GM21786 (cell line): Measurements from ENCODE around the gene MIGA2.
"Not testable (repeated sequence)": the region's sequence is repeated elsewhere in the genome, so short reads cannot be mapped to it uniquely, and the experiment has no call there.

Source experiments
- ATAC-seq: cut with Tn5 transposase; IDR thresholded peaks from one replicate; pipeline ENCODE4 v1.9.1; 2021; ENCODE audit not compliant: unreplicated experiment

The MIGA2 gene

DNA sequence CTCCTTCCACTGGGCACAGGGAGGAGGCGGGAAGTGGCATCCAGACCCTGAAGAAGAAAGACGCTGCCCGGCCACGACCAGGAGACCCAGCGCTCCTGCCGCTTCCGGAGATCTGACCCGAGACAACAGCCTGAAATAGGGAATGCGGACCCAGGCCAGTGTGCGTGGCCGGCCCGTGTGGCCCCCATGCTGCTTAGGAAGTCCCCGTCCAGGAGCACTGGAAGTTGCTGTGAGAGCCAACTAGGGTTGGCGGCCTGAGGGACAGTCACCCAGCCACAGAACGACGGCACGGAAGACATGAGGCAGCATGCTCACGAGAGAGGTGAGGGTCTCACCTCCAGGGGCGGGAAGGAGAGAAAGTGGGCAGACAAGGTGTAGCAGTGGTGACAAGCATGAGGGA lies 25.3 kb upstream of the MIGA2 start:
- no peak for ATAC-seq

GRCh38 chr9:129011761-129012181 lies 24.7 kb upstream of the MIGA2 start:
- no peak for ATAC-seq

DNA sequence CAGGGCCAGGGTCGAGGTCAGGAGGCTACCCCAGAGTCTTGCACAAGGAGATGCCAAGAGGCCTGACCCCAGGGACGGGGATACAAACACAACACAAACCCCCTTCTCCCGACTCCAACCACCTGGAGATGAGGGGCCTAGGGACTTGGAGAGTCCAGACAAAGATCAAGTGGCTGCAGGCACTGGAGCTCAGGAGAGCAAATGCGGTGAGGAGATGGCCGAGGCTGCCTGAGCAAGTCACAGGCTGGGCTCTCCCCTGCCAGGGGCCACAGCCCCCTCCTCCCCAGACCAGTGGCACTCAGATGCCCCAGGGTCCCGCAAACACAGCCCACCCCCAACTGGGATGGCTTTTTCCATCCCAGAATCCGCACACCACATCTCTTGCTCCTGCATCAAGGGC lies 24.1 kb upstream of the MIGA2 start:
- ATAC-seq, result no peak

- no peak for ATAC-seq
These were observed 23.5 kb upstream of the MIGA2 start for GRCh38 chr9:129012893-129013448.

GRCh38 chr9:129013674-129014073 lies 22.8 kb upstream of the MIGA2 start:
- no peak for ATAC-seq

GRCh38 chr9:129014124-129014523 lies 22.3 kb upstream of the MIGA2 start:
- no peak for ATAC-seq

DNA sequence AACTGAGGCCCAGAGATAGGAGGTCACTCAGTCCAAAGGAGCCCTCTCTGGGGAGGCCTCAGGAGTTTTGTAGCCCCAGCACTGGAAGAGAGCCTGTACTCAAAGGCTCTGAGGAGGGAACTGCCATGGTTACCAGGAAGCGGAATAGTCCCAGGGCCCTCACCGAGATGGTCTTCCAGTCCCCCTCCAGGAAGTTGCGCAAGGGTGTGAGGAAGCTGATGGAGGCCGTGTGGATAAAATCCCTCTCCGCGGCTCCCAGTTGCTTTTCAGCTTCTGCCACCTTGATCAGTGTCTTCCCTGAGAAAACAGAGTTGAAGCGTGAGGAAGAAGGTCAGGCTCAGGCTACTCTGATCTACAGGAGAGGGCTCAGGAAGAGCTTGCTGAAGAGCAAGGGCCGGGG lies 21.8 kb upstream of the MIGA2 start:
- no peak for ATAC-seq

- no peak for ATAC-seq
These were observed 15.3 kb upstream of the MIGA2 start for GRCh38 chr9:129021091-129021490.

GRCh38 chr9:129022037-129022436 lies 14.4 kb upstream of the MIGA2 start:
- ATAC-seq, result no peak

DNA sequence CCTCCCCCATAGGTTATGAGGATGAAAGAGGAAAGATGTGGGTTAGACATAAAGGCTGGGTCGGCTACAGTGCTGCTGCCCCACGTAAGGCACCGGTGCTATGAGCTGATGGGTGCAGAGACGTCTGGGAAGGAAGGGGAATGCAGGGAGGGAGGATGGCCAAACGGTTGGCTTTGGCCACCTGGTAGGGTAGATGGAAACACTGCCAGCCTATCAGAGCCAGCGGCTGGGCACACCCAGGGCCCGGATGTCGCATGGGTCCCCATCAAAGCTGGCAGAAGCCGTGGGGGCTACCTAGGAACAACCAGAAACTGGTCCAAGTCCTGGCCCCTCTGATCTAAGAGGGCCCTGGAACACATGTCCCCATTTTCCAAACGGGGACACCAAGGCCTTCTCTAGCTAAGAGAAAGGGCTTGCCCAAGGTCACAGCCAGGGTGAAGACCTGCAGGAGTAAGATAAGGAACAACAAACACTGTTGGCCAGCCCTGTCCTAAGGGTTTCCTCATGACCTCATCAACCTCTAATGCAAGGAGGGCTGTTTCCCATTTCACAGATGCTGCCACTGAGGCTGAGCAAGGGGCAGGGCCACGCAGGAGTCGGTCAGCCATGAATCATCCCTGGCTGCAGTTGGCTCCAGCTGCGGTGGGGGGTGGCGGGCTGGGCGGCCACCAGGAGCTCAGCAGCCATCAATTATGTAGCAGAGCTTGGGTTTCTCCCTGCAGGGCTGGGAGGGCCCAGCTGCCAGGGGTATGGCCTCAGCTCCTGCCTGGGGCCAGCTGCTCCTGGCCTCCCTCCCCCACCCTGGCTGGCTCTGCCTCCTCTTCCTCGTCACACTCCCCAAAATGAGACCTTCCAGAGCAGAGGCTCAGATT lies 13.2 kb upstream of the MIGA2 start:
- ATAC-seq, result no peak

- no peak for ATAC-seq
These were observed 12.6 kb upstream of the MIGA2 start for GRCh38 chr9:129023908-129024233.

GRCh38 chr9:129026442-129027223 lies 9.8 kb upstream of the MIGA2 start:
- no peak for ATAC-seq

- no peak for ATAC-seq
These were observed 9.2 kb upstream of the MIGA2 start for GRCh38 chr9:129027224-129027684.

- peak; percentile 43 for ATAC-seq
These were observed 8.7 kb upstream of the MIGA2 start for GRCh38 chr9:129027685-129028191.

DNA sequence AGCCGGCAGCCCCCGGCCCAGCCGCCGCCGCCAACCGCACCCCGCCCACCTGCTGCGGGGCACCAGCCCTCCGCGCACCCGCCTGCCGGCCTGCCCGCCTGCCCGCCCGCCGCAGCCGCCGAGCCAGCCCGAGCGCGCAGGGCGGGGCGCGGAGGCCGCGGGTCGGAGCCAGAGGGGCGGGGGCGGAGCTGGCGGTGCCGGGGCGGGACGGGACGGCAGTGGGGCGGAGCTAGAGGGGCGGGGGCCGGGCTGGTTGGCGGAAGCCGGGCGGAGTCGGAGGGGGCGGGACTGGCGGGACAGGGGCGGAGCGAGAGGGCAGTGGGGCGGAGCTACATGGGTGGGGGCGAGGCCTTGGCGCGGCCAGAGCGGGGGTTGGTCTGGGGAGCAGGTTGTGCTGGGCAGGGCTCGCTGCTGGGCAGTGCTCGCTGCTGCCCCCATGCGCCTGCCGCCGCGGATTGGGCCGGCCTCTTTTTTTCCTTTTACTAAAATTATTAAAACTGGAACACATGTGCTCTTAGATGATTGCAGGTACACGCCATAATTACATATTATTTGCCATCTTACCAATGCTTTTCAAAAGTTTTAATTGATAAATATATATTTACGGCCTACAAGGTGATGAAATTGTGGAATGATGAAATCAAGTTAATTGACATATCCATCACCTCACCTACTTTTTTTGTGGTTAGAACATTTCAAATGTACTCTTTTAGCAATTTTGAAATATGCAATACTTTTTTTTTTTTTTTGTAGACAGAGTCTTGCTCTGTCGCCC lies 8.0 kb upstream of the MIGA2 start, which contains the start of gene SH3GLB2:
Gene SH3GLB2 (minus strand): TSS at position 140 of the 775 bp plus-strand sequence. CDS start 177 bp downstream, outside the sequence.
- peak; percentile 73 for ATAC-seq

GRCh38 chr9:129030191-129030590 lies 6.2 kb upstream of the MIGA2 start:
- ATAC-seq, result no peak

- no peak for ATAC-seq
These were observed 4.9 kb upstream of the MIGA2 start for GRCh38 chr9:129031514-129031913.

GRCh38 chr9:129032541-129033159 lies 3.8 kb upstream of the MIGA2 start:
- no peak for ATAC-seq

GRCh38 chr9:129033216-129033615 lies 3.2 kb upstream of the MIGA2 start:
- ATAC-seq, result no peak

- ATAC-seq, result not testable (repeated sequence)
These were observed 588 bp upstream of the MIGA2 start for GRCh38 chr9:129035838-129036237.
